Epithelial cell of esophagus (primary cell): ENCODE measurements around the gene RAP1GDS1.

Source experiments
- DNase-seq: peaks from one replicate; pipeline ENCODE4 v3.0.0; 2010; ENCODE audit warnings: low read depth
- H3K4me3 ChIP-seq: 2 replicates; pipeline ENCODE4 v1.5.1; 2011; ENCODE audit warnings: mild to moderate bottlenecking, low read length, control low read depth
- CTCF ChIP-seq: IDR thresholded peaks from 2 replicates; pipeline ENCODE4 v1.5.1; 2011; ENCODE audit warnings: low read depth, mild to moderate bottlenecking, low read length, control low read depth, inconsistent platforms; ENCODE audit not compliant: insufficient read depth; ENCODE audit errors: missing control alignments

The RAP1GDS1 gene

GRCh38 chr4:98260579-98261404, at the start of gene RAP1GDS1:
RAP1GDS1 (plus strand) TSS chr4:98261384; CDS start chr4:98261566, 182 bp downstream.
- TF ChIP-seq CTCF: no peak
- peak within 1 kb of the TSS; percentile 91 for H3K4me3 ChIP-seq
- peak; percentile 98 for DNase-seq

GRCh38 chr4:98222306-98222705, 38.9 kb upstream of the RAP1GDS1 start:
- no peak for DNase-seq

GRCh38 chr4:98226396-98226795, 34.8 kb upstream of the RAP1GDS1 start:
- no peak overlapping the region for H3K4me3 ChIP-seq
- no peak for TF ChIP-seq CTCF
- no peak for DNase-seq

More at GRCh38 chr4:98222306-98222705, 38.9 kb upstream of the RAP1GDS1 start:
- TF ChIP-seq CTCF: no peak
- no peak overlapping the region for H3K4me3 ChIP-seq

GRCh38 chr4:98230961-98231360, 30.2 kb upstream of the RAP1GDS1 start:
- H3K4me3 ChIP-seq: no peak overlapping the region
- no peak for TF ChIP-seq CTCF
- DNase-seq: no peak

GRCh38 chr4:98232202-98232601, 29.0 kb upstream of the RAP1GDS1 start:
- peak; percentile 65 for DNase-seq
- H3K4me3 ChIP-seq: no peak overlapping the region
- no peak for TF ChIP-seq CTCF

GRCh38 chr4:98237204-98237603, 24.0 kb upstream of the RAP1GDS1 start:
- no peak for TF ChIP-seq CTCF
- DNase-seq: no peak
- H3K4me3 ChIP-seq: no peak overlapping the region

- DNase-seq: no peak
- no peak for TF ChIP-seq CTCF
- H3K4me3 ChIP-seq: no peak overlapping the region
Measured at GRCh38 chr4:98242063-98242462, 19.1 kb upstream of the RAP1GDS1 start.
